Right lobe of liver (tissue), 6 donors: ENCODE data around the gene ATF2. TPM values are rescaled to one million over a fixed set of nuclear protein-coding genes. Genes with fewer than 3 reads are reported as not detected.

Experiments
- ATAC-seq, 4 donors: fragments of 200-7000 bp; cut with Tn5 transposase; one replicate each; pipeline ENCODE4 v1.9.1; 2020; ENCODE audit warnings: mild to moderate bottlenecking in 4 of 4, moderate library complexity in 4 of 4
- DNase-seq, 3 donors: peaks; one replicate each; pipeline ENCODE4 v3.0.0-alpha.2; 2020
- H3K27ac ChIP-seq, 3 donors: fragments of 200-600 bp; one replicate each; pipeline ENCODE4 v1.8.0; 2022
- H3K27me3 ChIP-seq, 2 donors: fragments of 200-600 bp; one replicate each; pipeline ENCODE4 v1.8.0; 2022
- H3K36me3 ChIP-seq, 4 donors: fragments of 200-600 bp; sonication (generic) in 1 of 4; one replicate each; pipeline versions ENCODE4 v1.5.1 to v1.8.0; 2017 to 2022; ENCODE audit warnings: control low read depth in 1 of 4
- H3K4me1 ChIP-seq, 4 donors: fragments of 200-600 bp; sonication (generic) in 1 of 4; one replicate each; pipeline versions ENCODE4 v1.5.1 to v1.8.0; 2017 to 2022; ENCODE audit warnings: control low read depth in 1 of 4
- H3K4me3 ChIP-seq, 3 donors: fragments of 200-600 bp; one replicate each; pipeline ENCODE4 v1.8.0; 2022
- H3K9me3 ChIP-seq, 4 donors: fragments of 200-600 bp; sonication (generic) in 1 of 4; one replicate each; pipeline versions ENCODE4 v1.5.1 to v1.8.0; 2017 to 2022; ENCODE audit warnings: control low read depth in 1 of 4
- CTCF ChIP-seq, 4 donors: fragments of 200-600 bp in 3 of 4; fragments of 450-650 bp in 1 of 4; IDR thresholded peaks; one replicate each; pipeline versions ENCODE4 v1.5.1 to v1.8.0; 2016 to 2022; ENCODE audit warnings: antibody characterized with exemption in 4 of 4, mild to moderate bottlenecking in 2 of 4
- POLR2A ChIP-seq: fragments of 450-650 bp; IDR thresholded peaks from one replicate; pipeline ENCODE4 v1.6.1; 2017; ENCODE audit warnings: antibody characterized with exemption, mild to moderate bottlenecking
- WGBS: methylation state at CpG from one replicate; pipeline ENCODE4 v1.1.6; 2018; ENCODE audit warnings: low coverage, low lambda C conversion rate; ENCODE audit not compliant: insufficient coverage; ENCODE audit errors: missing lambda C conversion rate; 5-methylcytosine and 5-hydroxymethylcytosine counted together
- intact Hi-C, 2 donors: fragments of 100-400 bp; cut with DNase I; formaldehyde crosslinking; loops; one replicate each; pipeline versions ENCODE4 v1.11.2 to v1.14.1; 2022
- total RNA-seq, 6 experiments: library from RNA; depleted of rRNA in 2 of 6; stranded (reverse); fragments of >200 nt in 2 of 6; fragmentation: NEBNext Ultra II Directional in 3 of 6; extraction: Animal tissue kit (Norgen Biotek cat#: 25700) in 3 of 6; gene quantifications; one replicate each; pipeline versions ENCODE4 v1.1.0 to v1.2.4, GENCODE V29; 2016 to 2023
- donor health status: DM: no; HTN: yes; CAD: no.
- donor health status: DM: no; HTN: no; CAD: no.
- donor health status: DM: no; HTN: no; CAD: no.
- donor health status: DM: no; HTN: yes; CAD: no.
- donor health status: DM: no; HTN: yes; CAD: no.

Gene ATF2
- total RNA-seq, 6 experiments from 2014 or later: 24.0 to 36.3 (median 27.4) TPM

- Histone ChIP-seq H3K27ac (no peak overlapping the region), H3K27me3 (peaks cover 0 to 7% of the 10 kb centered on the region in 2 donors), H3K4me1 (no peaks in the 10 kb centered on the region), H3K36me3 (no peaks in the 10 kb centered on the region), H3K4me3 (no peak overlapping the region), H3K9me3 (no peaks in the 10 kb centered on the region)
- ATAC-seq: no peak
- 63% methylated on average over 3 of the region's 3 CpGs for WGBS
- intact Hi-C loops: no loop called here
- no peak for TF ChIP-seq CTCF (IDR thresholded peaks at IDR 0.05)
- TF ChIP-seq POLR2A: no peak
- no peak for DNase-seq
Measured at GRCh38 chr2:175205523-175205922, 37.5 kb upstream of the ATF2 start.

- TF ChIP-seq CTCF (IDR thresholded peaks at IDR 0.05): peak; percentile 29 to 67 (median 53)
- TF ChIP-seq POLR2A: no peak
- intact Hi-C loops: no loop called here
- H3K27me3 ChIP-seq: peaks cover 0 to 7% of the 10 kb centered on the region in 2 donors
- H3K4me3 ChIP-seq: no peak overlapping the region
- H3K9me3 ChIP-seq: no peaks in the 10 kb centered on the region
- peak; percentile 95 to 97 (median 97) for ATAC-seq
- H3K27ac ChIP-seq: no peak overlapping the region
- no peaks in the 10 kb centered on the region for H3K4me1 ChIP-seq
- DNase-seq: peak; percentile 39 to 63 (median 62)
- 25% methylated on average over 12 of the region's 12 CpGs for WGBS
- no peaks in the 10 kb centered on the region for H3K36me3 ChIP-seq
Measured at GRCh38 chr2:175203621-175204496, 35.9 kb upstream of the ATF2 start.

- H3K27ac ChIP-seq: no peak overlapping the region
- DNase-seq (no peak), ATAC-seq (no peak)
- no peak overlapping the region for H3K4me3 ChIP-seq
- H3K36me3 ChIP-seq: no peaks in the 10 kb centered on the region
- H3K4me1 ChIP-seq: no peaks in the 10 kb centered on the region
- no peak for TF ChIP-seq CTCF (IDR thresholded peaks at IDR 0.05)
- no peak for TF ChIP-seq POLR2A
- intact Hi-C loops: no loop called here
- H3K27me3 ChIP-seq: no peaks in the 10 kb centered on the region
- no peaks in the 10 kb centered on the region for H3K9me3 ChIP-seq
Measured at GRCh38 chr2:175195012-175195411, 27.0 kb upstream of the ATF2 start.

- intact Hi-C loops: no loop called here
- no peaks in the 10 kb centered on the region for H3K27me3 ChIP-seq
- no peak overlapping the region for H3K27ac ChIP-seq
- H3K4me3 ChIP-seq: no peak overlapping the region
- no peak for ATAC-seq
- no peak for TF ChIP-seq CTCF (IDR thresholded peaks at IDR 0.05)
- no peak for TF ChIP-seq POLR2A
- no peak for DNase-seq
- 55% methylated on average over 1 of the region's 1 CpG for WGBS
- no peaks in the 10 kb centered on the region for H3K4me1 ChIP-seq
- no peaks in the 10 kb centered on the region for H3K9me3 ChIP-seq
- H3K36me3 ChIP-seq: no peaks in the 10 kb centered on the region
Measured at GRCh38 chr2:175188761-175189160, 20.8 kb upstream of the ATF2 start.
